Activated T-helper 2 cell treated with anti-CD3 and anti-CD28 coated beads, Interferon-gamma antibody, Interleukin-2, Interleukin-4, amounts not matched to agents 10 μg/mL and 5 μg/mL and 100 μg/mL, durations not matched to agents 14 hours and 24 hours and 36 hours (primary cell): ENCODE measurements around the gene NRXN3. TPM values are rescaled to one million over a fixed set of nuclear protein-coding genes. Genes with fewer than 3 reads are reported as not detected.

Experiments
- DNase-seq: peaks from one replicate; pipeline ENCODE4 v3.0.0; 2021; ENCODE audit warnings: low spot score
- H3K27ac Mint-ChIP-seq: one replicate; pipeline ENCODE4 v1.8.0; 2021; ENCODE audit warnings: mixed read lengths
- H3K27me3 Mint-ChIP-seq: one replicate; pipeline ENCODE4 v1.8.0; 2021; ENCODE audit warnings: low read depth, mixed read lengths
- H3K36me3 Mint-ChIP-seq: one replicate; pipeline ENCODE4 v1.8.0; 2021; ENCODE audit warnings: low read depth, mixed read lengths
- H3K4me1 Mint-ChIP-seq: one replicate; pipeline ENCODE4 v1.8.0; 2021; ENCODE audit warnings: low read depth, mixed read lengths
- H3K4me3 Mint-ChIP-seq: one replicate; pipeline ENCODE4 v1.8.0; 2021; ENCODE audit warnings: low read depth, mild to moderate bottlenecking, moderate library complexity, mixed read lengths
- H3K9me3 Mint-ChIP-seq: one replicate; pipeline ENCODE4 v1.8.0; 2021; ENCODE audit warnings: mixed read lengths
- intact Hi-C: fragments of 100-400 bp; cut with micrococcal nuclease; formaldehyde crosslinking; loops from one replicate; pipeline ENCODE4 v1.15.1; 2023
- total RNA-seq: library from RNA; stranded (reverse); gene quantifications from 2 replicates; pipeline ENCODE4 v1.2.3, GENCODE V29; 2022

The NRXN3 gene
- total RNA-seq, 1 donor from 2014 or later, result not detected

GRCh38 chr14:79209418-79209817 is 1039.2 kb downstream of the NRXN3 start:
- H3K27me3 Mint-ChIP-seq, result no peaks in the 10 kb centered on the region
- no peak overlapping the region for H3K4me3 Mint-ChIP-seq
- no peak overlapping the region for H3K27ac Mint-ChIP-seq
- intact Hi-C loops, result no loop called here
- H3K9me3 Mint-ChIP-seq, result peaks cover 3% of the 10 kb centered on the region
- H3K4me1 Mint-ChIP-seq, result no peaks in the 10 kb centered on the region
- no peak for DNase-seq
- no peaks in the 10 kb centered on the region for H3K36me3 Mint-ChIP-seq

GRCh38 chr14:79225815-79226214 is 1055.6 kb downstream of the NRXN3 start:
- Mint-ChIP-seq H3K27ac (no peak overlapping the region), H3K27me3 (no peaks in the 10 kb centered on the region)

GRCh38 chr14:79229383-79229909 is 1059.3 kb downstream of the NRXN3 start:
- no peak for DNase-seq
- intact Hi-C loops, result no loop called here
- no peaks in the 10 kb centered on the region for H3K36me3 Mint-ChIP-seq
- no peak overlapping the region for H3K27ac Mint-ChIP-seq
- no peaks in the 10 kb centered on the region for H3K4me1 Mint-ChIP-seq
- H3K4me3 Mint-ChIP-seq, result no peak overlapping the region
- no peaks in the 10 kb centered on the region for H3K27me3 Mint-ChIP-seq
- peaks cover 8% of the 10 kb centered on the region for H3K9me3 Mint-ChIP-seq

More at GRCh38 chr14:79225815-79226214, 1055.6 kb downstream of the NRXN3 start:
- intact Hi-C loops, result no loop called here
- peaks cover 24% of the 10 kb centered on the region for H3K9me3 Mint-ChIP-seq
- H3K4me3 Mint-ChIP-seq, result no peak overlapping the region
- no peaks in the 10 kb centered on the region for H3K36me3 Mint-ChIP-seq
- no peaks in the 10 kb centered on the region for H3K4me1 Mint-ChIP-seq
- DNase-seq, result no peak

- Mint-ChIP-seq H3K4me3 (no peak overlapping the region), H3K4me1 (no peaks in the 10 kb centered on the region), H3K27ac (no peak overlapping the region), H3K27me3 (no peaks in the 10 kb centered on the region), H3K9me3 (no peaks in the 10 kb centered on the region), H3K36me3 (no peaks in the 10 kb centered on the region)
- DNase-seq, result no peak
- intact Hi-C loops, result no loop called here
These were observed 1072.5 kb downstream of the NRXN3 start for GRCh38 chr14:79242666-79243065.

- Mint-ChIP-seq H3K9me3 (no peaks in the 10 kb centered on the region), H3K36me3 (no peaks in the 10 kb centered on the region), H3K27ac (no peak overlapping the region), H3K4me1 (no peaks in the 10 kb centered on the region), H3K27me3 (no peaks in the 10 kb centered on the region), H3K4me3 (no peak overlapping the region)
- DNase-seq, result no peak
- intact Hi-C loops, result no loop called here
These were observed 1076.0 kb downstream of the NRXN3 start for GRCh38 chr14:79246173-79246572.

GRCh38 chr14:79248126-79248525 is 1078.0 kb downstream of the NRXN3 start:
- Mint-ChIP-seq H3K27ac (no peak overlapping the region), H3K4me1 (no peaks in the 10 kb centered on the region), H3K9me3 (peaks cover 5% of the 10 kb centered on the region), H3K4me3 (no peak overlapping the region), H3K27me3 (no peaks in the 10 kb centered on the region), H3K36me3 (no peaks in the 10 kb centered on the region)
- DNase-seq, result no peak
- intact Hi-C loops, result no loop called here

GRCh38 chr14:79248771-79249170 is 1078.6 kb downstream of the NRXN3 start:
- H3K4me3 Mint-ChIP-seq, result no peak overlapping the region

GRCh38 chr14:79251278-79251677 is 1081.1 kb downstream of the NRXN3 start:
- Mint-ChIP-seq H3K4me1 (no peaks in the 10 kb centered on the region), H3K36me3 (no peaks in the 10 kb centered on the region), H3K27me3 (no peaks in the 10 kb centered on the region), H3K27ac (no peak overlapping the region), H3K9me3 (peaks cover 5% of the 10 kb centered on the region), H3K4me3 (no peak overlapping the region)
- intact Hi-C loops, result no loop called here
- no peak for DNase-seq

More at GRCh38 chr14:79248771-79249170, 1078.6 kb downstream of the NRXN3 start:
- no peaks in the 10 kb centered on the region for H3K36me3 Mint-ChIP-seq
- H3K9me3 Mint-ChIP-seq, result peaks cover 5% of the 10 kb centered on the region
- DNase-seq, result no peak
- intact Hi-C loops, result no loop called here
- H3K27me3 Mint-ChIP-seq, result no peaks in the 10 kb centered on the region
- no peaks in the 10 kb centered on the region for H3K4me1 Mint-ChIP-seq
- H3K27ac Mint-ChIP-seq, result no peak overlapping the region

GRCh38 chr14:79253576-79253975 is 1083.4 kb downstream of the NRXN3 start:
- H3K9me3 Mint-ChIP-seq, result peaks cover 9% of the 10 kb centered on the region
- no peak for DNase-seq
- no peak overlapping the region for H3K27ac Mint-ChIP-seq
- intact Hi-C loops, result no loop called here
- no peaks in the 10 kb centered on the region for H3K27me3 Mint-ChIP-seq
- no peaks in the 10 kb centered on the region for H3K36me3 Mint-ChIP-seq
- H3K4me1 Mint-ChIP-seq, result no peaks in the 10 kb centered on the region
- no peak overlapping the region for H3K4me3 Mint-ChIP-seq

- H3K9me3 Mint-ChIP-seq, result peaks cover 9% of the 10 kb centered on the region
- H3K36me3 Mint-ChIP-seq, result no peaks in the 10 kb centered on the region
- H3K27ac Mint-ChIP-seq, result no peak overlapping the region
- no peak for DNase-seq
- intact Hi-C loops, result no loop called here
- no peak overlapping the region for H3K4me3 Mint-ChIP-seq
- H3K27me3 Mint-ChIP-seq, result no peaks in the 10 kb centered on the region
- no peaks in the 10 kb centered on the region for H3K4me1 Mint-ChIP-seq
These were observed 1084.0 kb downstream of the NRXN3 start for GRCh38 chr14:79254069-79254775.

- no peaks in the 10 kb centered on the region for H3K27me3 Mint-ChIP-seq
- H3K4me3 Mint-ChIP-seq, result no peak overlapping the region
- H3K9me3 Mint-ChIP-seq, result peaks cover 9% of the 10 kb centered on the region
- H3K36me3 Mint-ChIP-seq, result no peaks in the 10 kb centered on the region
- intact Hi-C loops, result no loop called here
- no peak overlapping the region for H3K27ac Mint-ChIP-seq
- no peaks in the 10 kb centered on the region for H3K4me1 Mint-ChIP-seq
- DNase-seq, result no peak
These were observed 1086.2 kb downstream of the NRXN3 start for GRCh38 chr14:79256380-79256779.

GRCh38 chr14:79260406-79260805 is 1090.2 kb downstream of the NRXN3 start:
- H3K27me3 Mint-ChIP-seq, result no peaks in the 10 kb centered on the region
- intact Hi-C loops, result no loop called here
- H3K9me3 Mint-ChIP-seq, result peaks cover 4% of the 10 kb centered on the region
- no peaks in the 10 kb centered on the region for H3K36me3 Mint-ChIP-seq
- no peaks in the 10 kb centered on the region for H3K4me1 Mint-ChIP-seq
- no peak overlapping the region for H3K27ac Mint-ChIP-seq
- H3K4me3 Mint-ChIP-seq, result no peak overlapping the region
- DNase-seq, result no peak

GRCh38 chr14:79265366-79265946 is 1095.3 kb downstream of the NRXN3 start:
- no peaks in the 10 kb centered on the region for H3K9me3 Mint-ChIP-seq
- no peaks in the 10 kb centered on the region for H3K27me3 Mint-ChIP-seq
- no peak overlapping the region for H3K4me3 Mint-ChIP-seq
- no peak for DNase-seq
- no peaks in the 10 kb centered on the region for H3K4me1 Mint-ChIP-seq
- H3K36me3 Mint-ChIP-seq, result no peaks in the 10 kb centered on the region
- intact Hi-C loops, result no loop called here
- H3K27ac Mint-ChIP-seq, result no peak overlapping the region
